Activated CD8-positive, alpha-beta T cell treated with anti-CD3 and anti-CD28 coated beads for 36 hours (primary cell): Measurements from ENCODE around the gene GTF2IRD1. TPM values are rescaled to one million over a fixed set of nuclear protein-coding genes. Genes with fewer than 3 reads are reported as not detected.
"Not testable (repeated sequence)": the region's sequence is repeated elsewhere in the genome, so short reads cannot be mapped to it uniquely, and the experiment has no call there.

Experiments used
- ATAC-seq: fragments of 200-7000 bp; cut with Tn5 transposase; one replicate; pipeline ENCODE4 v1.10.0; 2021; ENCODE audit warnings: mild to moderate bottlenecking, moderate library complexity
- CTCF ChIA-PET: fragments of 350-600 bp; sonication (Branson Sonifier 250); formaldehyde crosslinking; loops from one replicate; lab custom pipeline; 2021; ENCODE audit warnings: antibody characterized with exemption; lab: Charles Lee
- POLR2A ChIA-PET: fragments of 350-600 bp; sonication (Branson Sonifier 250); formaldehyde crosslinking; loops from one replicate; lab custom pipeline; 2021; ENCODE audit warnings: antibody characterized with exemption; lab: Charles Lee
- DNase-seq: peaks from one replicate; pipeline ENCODE4 v3.0.0-alpha.2; 2020
- H3K27ac Mint-ChIP-seq: one replicate; pipeline ENCODE4 v1.8.0; 2021; ENCODE audit warnings: mild to moderate bottlenecking, mixed read lengths
- H3K27me3 Mint-ChIP-seq: one replicate; pipeline ENCODE4 v1.8.0; 2021; ENCODE audit warnings: mixed read lengths
- H3K36me3 Mint-ChIP-seq: one replicate; pipeline ENCODE4 v1.8.0; 2021; ENCODE audit warnings: low read depth, mixed read lengths
- H3K4me1 Mint-ChIP-seq: one replicate; pipeline ENCODE4 v1.8.0; 2021; ENCODE audit warnings: low read depth, mixed read lengths
- H3K4me3 Mint-ChIP-seq: one replicate; pipeline ENCODE4 v1.8.0; 2021; ENCODE audit warnings: mild to moderate bottlenecking, moderate library complexity, mixed read lengths
- H3K9me3 Mint-ChIP-seq: one replicate; pipeline ENCODE4 v1.8.0; 2021; ENCODE audit warnings: mixed read lengths
- intact Hi-C: fragments of 100-400 bp; cut with micrococcal nuclease; formaldehyde crosslinking; loops from one replicate; pipeline ENCODE4 v1.10.0; 2022
- total RNA-seq, 2 experiments: library from RNA; stranded (reverse); gene quantifications; one replicate each; pipeline ENCODE4 v1.2.3, GENCODE V29; 2021
- TF ChIP-seq, protein P1 (sequence below): fragments of 200-600 bp; IDR thresholded peaks from one replicate; pipeline ENCODE4 v1.8.0; 2022; ENCODE audit warnings: antibody characterized with exemption, mild to moderate bottlenecking

Gene GTF2IRD1
- total RNA-seq, 2 experiments from 2014 or later: 1.2 to 1.4 TPM

DNA sequence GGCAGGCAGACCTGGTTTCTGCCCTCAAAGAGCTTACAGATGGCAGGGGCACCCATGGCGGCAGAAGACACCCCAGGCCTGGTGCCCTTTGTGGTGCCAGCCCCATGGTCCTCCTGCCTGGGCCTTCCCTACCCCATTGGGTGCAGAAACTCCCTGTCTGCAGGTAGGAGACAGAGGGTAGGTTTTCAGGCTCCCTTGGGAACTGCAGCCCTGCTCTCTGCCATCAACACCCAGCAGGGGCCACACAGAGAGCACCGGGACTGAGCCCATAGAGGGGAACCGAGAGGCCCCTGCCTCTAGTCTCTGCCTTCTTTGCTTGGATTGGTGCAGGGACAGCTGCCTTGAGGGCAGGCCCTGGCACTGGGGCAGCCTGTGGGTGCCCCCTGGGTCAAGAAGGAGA is 52.6 kb downstream of the GTF2IRD1 start:
- H3K4me1 Mint-ChIP-seq: no peaks in the 10 kb centered on the region
- no peaks in the 10 kb centered on the region for H3K9me3 Mint-ChIP-seq
- no peaks in the 10 kb centered on the region for H3K27me3 Mint-ChIP-seq
- intact Hi-C loops: no loop called here
- H3K27ac Mint-ChIP-seq: no peak overlapping the region
- TF ChIP-seq, protein P1, sequence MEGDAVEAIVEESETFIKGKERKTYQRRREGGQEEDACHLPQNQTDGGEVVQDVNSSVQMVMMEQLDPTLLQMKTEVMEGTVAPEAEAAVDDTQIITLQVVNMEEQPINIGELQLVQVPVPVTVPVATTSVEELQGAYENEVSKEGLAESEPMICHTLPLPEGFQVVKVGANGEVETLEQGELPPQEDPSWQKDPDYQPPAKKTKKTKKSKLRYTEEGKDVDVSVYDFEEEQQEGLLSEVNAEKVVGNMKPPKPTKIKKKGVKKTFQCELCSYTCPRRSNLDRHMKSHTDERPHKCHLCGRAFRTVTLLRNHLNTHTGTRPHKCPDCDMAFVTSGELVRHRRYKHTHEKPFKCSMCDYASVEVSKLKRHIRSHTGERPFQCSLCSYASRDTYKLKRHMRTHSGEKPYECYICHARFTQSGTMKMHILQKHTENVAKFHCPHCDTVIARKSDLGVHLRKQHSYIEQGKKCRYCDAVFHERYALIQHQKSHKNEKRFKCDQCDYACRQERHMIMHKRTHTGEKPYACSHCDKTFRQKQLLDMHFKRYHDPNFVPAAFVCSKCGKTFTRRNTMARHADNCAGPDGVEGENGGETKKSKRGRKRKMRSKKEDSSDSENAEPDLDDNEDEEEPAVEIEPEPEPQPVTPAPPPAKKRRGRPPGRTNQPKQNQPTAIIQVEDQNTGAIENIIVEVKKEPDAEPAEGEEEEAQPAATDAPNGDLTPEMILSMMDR: no peak
- H3K4me3 Mint-ChIP-seq: no peak overlapping the region
- ChIA-PET CTCF (interaction anchor here (0.8 to 0.9 kb wide), 2 partner anchors 60 to 88 kb away, joined by 3 read pairs; no protein-coding TSS in a partner anchor), POLR2A (no interaction called here)
- no peaks in the 10 kb centered on the region for H3K36me3 Mint-ChIP-seq
- DNase-seq: no peak
- no peak for ATAC-seq

DNA sequence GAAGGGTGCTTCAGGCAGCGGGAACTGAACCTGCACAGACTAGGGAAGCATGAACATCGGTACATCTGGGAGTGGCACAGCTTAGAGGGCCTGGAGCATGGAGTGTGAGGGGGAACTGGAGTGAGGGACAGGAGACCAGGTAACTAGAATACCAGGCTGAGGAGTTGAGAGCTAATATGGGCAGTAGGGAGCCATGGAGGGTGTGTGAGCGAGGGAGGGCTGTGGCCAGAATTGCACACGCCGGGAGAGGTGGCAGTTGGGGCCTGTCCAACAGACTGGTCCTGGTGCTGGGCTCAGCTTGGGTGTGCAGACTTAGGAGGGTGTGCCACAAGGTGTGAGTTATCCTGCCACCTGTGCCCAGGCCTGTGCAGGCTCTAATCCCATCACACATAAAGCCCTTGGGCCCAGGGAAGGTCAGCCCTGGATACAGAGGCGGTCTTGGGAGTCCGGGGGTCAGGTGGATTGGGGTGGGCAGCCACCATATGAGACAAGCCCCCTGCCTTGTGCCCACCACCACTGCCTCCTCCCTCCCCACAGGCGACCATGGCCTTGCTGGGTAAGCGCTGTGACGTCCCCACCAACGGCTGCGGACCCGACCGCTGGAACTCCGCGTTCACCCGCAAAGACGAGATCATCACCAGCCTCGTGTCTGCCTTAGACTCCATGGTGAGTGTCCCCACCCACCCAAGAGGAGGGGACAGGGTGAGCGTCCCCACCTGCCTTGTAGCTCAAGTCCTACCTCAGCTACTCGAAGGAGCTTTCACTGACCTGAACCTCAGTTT is 54.0 kb downstream of the GTF2IRD1 start:
- no peaks in the 10 kb centered on the region for H3K36me3 Mint-ChIP-seq
- no peaks in the 10 kb centered on the region for H3K27me3 Mint-ChIP-seq
- ChIA-PET CTCF (interaction anchor here (0.7 kb wide), 1 partner anchor 58 kb away, joined by 3 read pairs; no protein-coding TSS in a partner anchor), POLR2A (no interaction called here)
- H3K9me3 Mint-ChIP-seq: no peaks in the 10 kb centered on the region
- no peak for ATAC-seq
- intact Hi-C loops: no loop called here
- H3K4me3 Mint-ChIP-seq: no peak overlapping the region
- no peaks in the 10 kb centered on the region for H3K4me1 Mint-ChIP-seq
- DNase-seq: no peak
- TF ChIP-seq, protein P1: no peak
- H3K27ac Mint-ChIP-seq: no peak overlapping the region

DNA sequence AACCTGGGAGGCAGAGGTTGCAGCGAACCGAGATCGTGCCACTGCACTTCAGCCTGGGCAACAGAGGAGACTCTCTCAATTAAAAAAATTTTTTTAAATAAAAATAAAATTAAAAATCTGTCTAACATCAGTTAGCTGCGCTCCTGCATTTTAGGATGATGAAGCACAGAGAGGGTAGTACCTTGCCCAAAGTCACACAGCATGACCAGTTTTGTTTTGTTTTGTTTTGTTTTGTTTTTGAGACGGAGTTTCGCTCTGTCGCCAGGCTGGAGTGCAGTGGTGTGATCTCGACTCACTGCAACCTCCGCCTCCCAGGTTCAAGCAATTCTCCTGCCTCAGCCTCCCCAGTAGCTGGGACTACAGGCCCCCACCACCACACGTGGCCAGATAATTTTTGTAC is 55.7 kb downstream of the GTF2IRD1 start:
- POLR2A ChIA-PET, H3K4me3 Mint-ChIP-seq, H3K4me1 Mint-ChIP-seq, H3K27ac Mint-ChIP-seq, intact Hi-C loops, H3K27me3 Mint-ChIP-seq, ATAC-seq, CTCF ChIA-PET, H3K36me3 Mint-ChIP-seq, DNase-seq, H3K9me3 Mint-ChIP-seq: not testable (repeated sequence)

DNA sequence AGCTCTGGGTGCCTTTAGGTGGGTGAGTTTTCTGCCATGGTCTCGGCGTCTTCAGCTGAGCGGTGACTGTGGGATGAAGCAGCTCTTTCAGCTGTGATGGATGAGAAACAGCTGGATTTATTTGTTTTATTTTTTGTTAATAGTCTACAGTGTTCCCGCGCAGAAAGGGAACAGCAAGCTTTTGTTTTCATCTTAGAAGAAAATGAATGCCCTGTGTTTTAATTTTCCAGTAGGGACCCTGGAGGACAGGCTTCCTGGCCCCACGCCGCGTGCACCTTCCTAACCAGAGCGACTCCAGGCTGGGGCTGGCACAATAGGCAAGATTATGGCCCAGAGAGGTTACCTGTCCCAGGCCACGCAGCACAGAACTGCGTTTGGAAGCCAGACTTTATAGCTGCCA is 57.6 kb downstream of the GTF2IRD1 start:
- no peak overlapping the region for H3K27ac Mint-ChIP-seq
- intact Hi-C loops: no loop called here
- no peaks in the 10 kb centered on the region for H3K36me3 Mint-ChIP-seq
- no peak overlapping the region for H3K4me3 Mint-ChIP-seq
- H3K27me3 Mint-ChIP-seq: no peaks in the 10 kb centered on the region
- no peaks in the 10 kb centered on the region for H3K9me3 Mint-ChIP-seq
- POLR2A ChIA-PET: no interaction called here
- no peaks in the 10 kb centered on the region for H3K4me1 Mint-ChIP-seq
- DNase-seq (no peak), ATAC-seq (no peak)
- CTCF ChIA-PET: no interaction called here
- TF ChIP-seq, protein P1: no peak

DNA sequence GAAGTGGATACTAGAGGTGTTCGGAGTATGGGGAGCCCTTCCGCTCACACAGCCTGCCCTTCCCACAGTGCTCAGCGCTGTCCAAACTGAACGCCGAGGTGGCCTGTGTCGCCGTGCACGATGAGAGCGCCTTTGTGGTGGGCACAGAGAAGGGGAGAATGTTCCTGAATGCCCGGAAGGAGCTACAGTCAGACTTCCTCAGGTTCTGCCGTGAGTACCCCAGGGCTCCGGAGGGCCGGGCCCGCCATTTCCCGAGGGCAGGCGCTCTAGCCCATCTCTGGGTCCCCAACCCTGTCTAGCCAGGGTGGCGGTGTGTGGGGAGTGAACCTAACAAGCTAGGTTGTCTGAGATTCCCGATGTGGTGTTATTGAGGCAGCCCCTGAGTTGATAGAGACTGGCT is 59.1 kb downstream of the GTF2IRD1 start:
- Mint-ChIP-seq H3K27ac (no peak overlapping the region), H3K4me1 (no peaks in the 10 kb centered on the region), H3K9me3 (no peaks in the 10 kb centered on the region), H3K36me3 (no peaks in the 10 kb centered on the region), H3K27me3 (no peaks in the 10 kb centered on the region), H3K4me3 (no peak overlapping the region)
- intact Hi-C loops: no loop called here
- TF ChIP-seq, protein P1: no peak
- DNase-seq (no peak), ATAC-seq (no peak)
- CTCF ChIA-PET: no interaction called here
- POLR2A ChIA-PET: no interaction called here
